HG02981 (cell line): ENCODE measurements around the gene RAB12.
"Not testable (repeated sequence)": the region's sequence is repeated elsewhere in the genome, so short reads cannot be mapped to it uniquely, and the experiment has no call there.

ENCODE experiments used
- ATAC-seq: cut with Tn5 transposase; IDR thresholded peaks from one replicate; pipeline ENCODE4 v1.9.1; 2021; ENCODE audit warnings: mild to moderate bottlenecking, moderate library complexity; ENCODE audit not compliant: unreplicated experiment

The RAB12 gene

GRCh38 chr18:8643326-8643878, 34.2 kb downstream of the RAB12 start:
- no peak for ATAC-seq

DNA sequence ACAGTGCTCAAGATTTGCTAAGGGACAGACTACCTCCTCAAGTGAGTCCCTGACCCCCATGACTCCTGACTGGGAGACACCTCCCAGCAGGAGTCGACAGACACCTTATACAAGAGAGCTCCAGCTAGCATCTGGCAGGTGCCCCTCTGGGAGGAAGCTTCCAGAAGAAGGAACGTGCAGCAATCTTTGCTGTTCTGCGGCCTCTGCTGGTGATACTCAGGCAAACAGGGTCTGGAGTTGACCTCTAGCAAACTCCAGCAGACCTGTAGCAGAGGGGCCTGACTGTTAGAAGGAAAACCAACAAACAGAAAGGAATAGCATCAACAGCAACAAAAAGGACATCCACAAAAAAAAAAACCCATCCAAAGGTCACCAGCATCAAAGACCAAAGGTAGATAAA, 38.1 kb downstream of the RAB12 start:
- not testable (repeated sequence) for ATAC-seq

DNA sequence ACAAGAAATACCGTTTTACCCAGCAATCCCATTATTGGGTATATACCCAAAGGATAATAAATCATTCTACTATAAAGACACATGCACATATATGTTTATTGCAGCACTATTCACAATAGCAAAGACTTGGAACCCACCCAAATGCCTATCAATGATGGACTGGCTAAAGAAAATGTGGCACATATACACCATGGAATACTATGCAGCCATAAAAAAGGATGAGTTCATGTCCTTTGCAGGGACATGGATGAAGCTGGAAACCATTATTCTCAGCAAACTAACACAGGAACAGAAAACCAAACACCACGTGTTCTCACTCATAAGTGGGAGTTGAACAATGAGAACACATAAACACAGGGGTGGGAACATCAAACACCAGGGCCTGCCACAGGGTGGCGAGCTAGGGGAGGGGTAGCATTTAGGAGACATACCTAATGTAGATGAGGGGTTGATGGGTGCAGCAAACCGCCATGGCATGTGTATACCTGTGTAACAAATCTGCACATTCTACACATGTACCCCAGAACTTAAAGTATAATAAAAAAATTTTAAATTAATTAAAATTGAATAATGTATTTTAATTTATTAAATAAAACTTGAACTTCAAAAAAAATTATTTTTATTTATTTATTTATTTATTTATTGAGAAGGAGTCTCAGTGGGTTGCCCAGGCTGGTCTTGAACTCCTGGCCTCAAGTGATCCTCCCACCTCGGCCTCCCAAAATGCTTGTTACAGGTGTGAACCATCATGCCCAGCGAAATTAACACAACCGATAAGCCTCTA, 42.4 kb downstream of the RAB12 start:
- not testable (repeated sequence) for ATAC-seq

DNA sequence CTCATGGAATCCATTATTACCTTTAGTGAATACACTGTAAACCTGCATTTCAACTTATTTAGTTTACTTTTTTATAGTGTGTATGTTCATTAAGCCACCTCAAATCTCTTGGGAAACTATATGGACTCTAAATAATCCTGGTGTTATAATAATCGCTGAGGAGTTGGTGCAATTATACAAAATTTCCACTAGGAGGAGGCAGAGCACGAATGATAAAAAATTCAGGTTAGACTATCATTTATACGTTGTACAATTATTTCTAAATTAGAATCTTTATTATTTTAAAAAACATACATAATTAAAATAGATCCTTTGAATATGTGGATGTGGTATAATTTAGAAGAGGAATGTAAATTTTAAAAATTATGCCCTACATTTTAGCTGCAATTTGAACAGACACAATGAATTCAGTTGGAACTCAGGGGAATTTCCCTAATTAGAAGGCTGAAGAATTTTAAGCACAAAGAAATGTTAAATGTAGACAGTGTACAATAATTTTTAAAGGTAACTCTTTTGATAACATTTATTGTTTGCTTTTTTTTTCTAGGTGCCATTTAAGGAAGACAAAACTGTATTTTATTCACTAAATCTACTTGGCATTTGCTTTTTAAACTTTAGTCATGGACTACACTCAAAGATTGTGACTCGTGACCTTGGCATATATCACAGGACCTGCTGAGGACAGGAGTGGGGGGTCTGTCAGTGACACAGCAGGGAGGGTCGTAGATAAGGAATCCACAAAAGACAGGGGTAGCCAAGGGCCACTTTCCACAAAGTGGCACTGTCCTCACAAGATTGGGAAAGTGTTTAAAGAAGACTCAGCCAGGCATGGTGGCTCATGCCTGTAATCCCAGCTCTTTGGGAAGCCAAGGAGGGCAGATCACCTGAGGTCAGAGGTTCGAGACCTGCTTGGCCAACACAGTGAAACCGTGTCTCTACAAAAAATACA, 45.5 kb downstream of the RAB12 start:
- ATAC-seq: no peak

- ATAC-seq: no peak
Observed at GRCh38 chr18:8656232-8656631, 47.0 kb downstream of the RAB12 start.

- no peak for ATAC-seq
Observed at GRCh38 chr18:8657050-8657820, 48.0 kb downstream of the RAB12 start.

GRCh38 chr18:8657873-8658470, 48.7 kb downstream of the RAB12 start:
- no peak for ATAC-seq

- no peak for ATAC-seq
Observed at GRCh38 chr18:8658858-8659485, 49.7 kb downstream of the RAB12 start.

DNA sequence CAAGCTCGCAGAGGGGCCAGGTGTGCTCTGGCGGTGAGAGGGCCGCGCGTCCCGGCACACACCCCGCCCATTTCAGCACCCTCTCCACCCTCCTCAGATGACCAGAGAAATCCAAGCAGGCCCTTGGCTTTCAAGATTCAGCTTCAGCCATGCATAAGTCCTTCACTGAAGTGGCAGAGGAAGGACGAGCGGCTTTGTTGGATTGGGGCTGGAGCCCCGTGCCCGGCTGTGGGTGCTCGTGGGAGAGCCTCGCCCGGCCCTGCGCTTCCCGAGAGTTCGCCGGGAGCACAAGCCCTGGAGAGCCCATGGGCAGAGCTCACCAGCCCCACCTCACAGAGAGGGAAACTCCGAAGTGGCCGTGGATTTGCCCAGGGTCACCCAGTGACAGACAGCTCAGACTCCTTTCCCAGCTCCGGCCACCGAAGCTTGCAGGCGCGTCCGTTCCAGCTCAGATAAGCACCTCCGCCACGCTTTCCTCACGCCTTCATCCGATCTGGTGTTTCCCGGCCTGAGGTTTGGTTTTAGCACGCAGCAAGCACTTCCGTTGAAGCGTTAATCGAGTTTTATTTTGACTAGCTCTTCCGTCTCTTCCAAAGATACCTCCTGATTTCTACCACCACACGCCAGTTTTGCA, 50.5 kb downstream of the RAB12 start:
- ATAC-seq: no peak

DNA sequence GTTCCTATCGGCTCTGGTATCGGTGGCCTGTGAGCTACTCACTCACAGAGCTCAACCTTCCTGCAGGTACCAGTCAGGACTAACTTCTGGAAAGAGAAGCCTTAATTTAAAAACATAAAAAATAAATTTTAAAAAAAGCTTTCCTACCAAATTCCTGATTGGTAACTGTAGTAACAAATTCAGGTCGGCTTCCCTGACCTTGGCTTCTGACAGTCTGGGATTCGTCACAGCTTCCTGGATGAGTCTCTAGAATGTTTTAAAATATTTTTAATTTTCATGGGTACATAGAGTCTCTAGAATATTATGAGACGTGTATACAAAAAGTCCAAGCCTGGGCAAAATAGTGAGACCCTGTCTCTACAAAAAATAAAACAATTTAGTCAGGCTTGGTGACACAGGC, 51.1 kb downstream of the RAB12 start:
- ATAC-seq: no peak

- ATAC-seq: no peak
Observed at GRCh38 chr18:8661754-8662559, 52.7 kb downstream of the RAB12 start.

DNA sequence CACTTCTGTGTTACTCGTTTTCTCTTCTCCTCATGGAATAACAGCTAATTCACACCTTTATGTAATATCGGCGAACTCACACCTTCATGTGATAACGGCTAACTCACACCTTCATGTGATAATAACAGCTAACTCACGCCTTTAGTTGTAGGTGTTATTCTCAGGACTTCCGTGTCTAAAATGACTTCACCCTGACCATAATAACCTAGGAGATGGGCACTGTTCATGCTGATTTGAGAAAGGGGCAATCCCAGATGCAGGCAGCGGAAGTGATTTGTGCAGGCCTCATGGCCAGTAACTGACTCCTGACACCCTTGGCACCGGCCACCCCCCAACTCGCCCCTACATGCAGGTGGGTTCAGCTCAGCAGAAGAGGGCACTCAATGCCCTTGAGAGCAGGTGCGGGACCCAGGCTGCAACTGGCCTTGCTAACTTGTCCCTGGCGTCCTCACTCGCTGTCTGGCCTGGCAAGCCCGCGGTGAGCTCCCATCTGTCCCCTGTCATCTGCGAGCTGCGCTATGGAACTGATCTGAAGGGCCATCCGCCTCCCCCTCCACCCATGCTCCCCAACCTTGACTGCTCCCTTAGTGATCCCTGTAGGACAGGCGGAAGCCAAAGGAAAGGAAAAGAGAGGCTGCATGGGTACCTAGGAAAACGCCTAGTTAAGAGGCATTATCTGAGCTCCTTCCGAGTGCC, 53.5 kb downstream of the RAB12 start:
- no peak for ATAC-seq

DNA sequence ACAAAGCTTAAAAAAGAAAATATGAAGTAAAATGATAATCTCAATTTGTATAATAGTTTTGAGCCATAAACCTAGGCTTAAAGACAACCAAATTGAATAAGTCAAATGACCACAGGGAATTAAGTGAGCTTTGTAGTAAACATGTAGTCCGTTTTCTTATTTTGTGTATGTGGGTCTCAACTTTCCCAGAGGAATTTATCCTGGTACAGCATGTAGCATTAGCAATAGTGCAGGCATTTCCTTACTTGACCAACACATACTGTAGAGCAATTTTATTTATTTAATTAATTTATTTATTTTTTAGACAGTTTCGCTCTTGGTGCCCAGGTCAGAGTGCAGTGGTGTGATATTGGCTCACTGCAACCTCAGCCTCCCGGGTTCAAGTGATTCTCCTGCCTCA, 58.6 kb downstream of the RAB12 start:
- no peak for ATAC-seq

GRCh38 chr18:8668381-8668780, 59.1 kb downstream of the RAB12 start:
- ATAC-seq: no peak

DNA sequence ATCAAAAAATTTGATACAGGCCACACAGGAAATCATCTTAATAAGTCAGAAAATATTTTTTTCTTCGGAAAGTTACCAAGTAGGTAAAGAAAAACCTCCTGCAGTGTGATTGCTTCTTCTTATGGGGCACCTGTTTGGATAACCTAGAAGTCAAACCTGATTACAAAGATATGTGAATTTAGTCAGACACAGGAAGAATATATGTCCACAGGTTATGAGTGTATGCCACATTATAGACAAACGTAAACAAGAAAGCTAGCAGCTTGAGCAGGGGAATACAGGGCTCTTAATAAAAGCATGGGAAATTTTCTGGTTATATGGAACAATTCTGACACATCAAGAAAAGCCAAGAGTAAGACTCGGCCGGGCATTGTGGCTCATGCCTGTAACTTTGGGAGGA, 60.3 kb downstream of the RAB12 start:
- no peak for ATAC-seq

DNA sequence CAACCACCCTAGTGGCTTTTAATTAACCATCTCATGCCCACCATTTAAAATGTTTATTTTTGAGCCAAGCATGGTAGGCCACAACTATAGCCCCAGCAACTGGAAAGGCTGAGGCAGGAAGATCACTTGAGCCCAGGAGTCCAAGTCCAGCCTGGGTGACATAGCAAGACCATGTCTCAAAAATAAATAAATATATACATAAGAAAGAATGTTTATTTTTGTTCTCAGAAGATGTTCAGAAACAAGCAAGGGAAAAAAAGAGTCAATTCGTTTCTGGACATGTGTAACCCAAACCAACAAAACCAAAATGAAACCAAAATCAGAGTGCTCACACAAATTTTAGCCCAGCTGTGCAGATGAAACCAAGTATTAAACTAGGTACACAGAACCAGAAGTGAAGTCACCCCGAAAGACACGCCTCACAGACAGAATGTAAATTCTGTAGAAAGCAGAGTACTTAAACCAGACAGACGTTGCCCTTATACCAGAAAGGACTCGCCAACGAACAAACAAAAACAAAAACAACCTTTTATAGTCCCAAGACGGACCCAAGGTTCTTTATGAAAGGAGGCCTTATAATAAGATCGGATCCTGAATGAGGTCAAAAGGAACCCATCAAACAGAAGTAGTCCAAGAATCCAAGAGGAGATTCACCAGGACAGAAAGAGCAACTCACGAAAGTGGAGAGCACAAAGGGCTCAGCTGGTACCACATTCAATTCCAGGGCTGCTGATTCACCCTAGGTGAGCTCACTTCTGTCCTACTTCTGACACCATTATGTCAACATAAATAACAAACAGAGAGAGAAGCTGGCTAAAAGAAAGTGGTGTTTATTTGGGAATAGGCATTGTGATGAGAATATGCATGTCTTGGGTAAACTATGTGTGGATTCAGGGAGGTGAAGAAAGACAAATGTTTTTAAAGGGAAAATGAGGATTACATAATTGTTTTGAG, 64.3 kb downstream of the RAB12 start:
- ATAC-seq: peak; percentile 78

DNA sequence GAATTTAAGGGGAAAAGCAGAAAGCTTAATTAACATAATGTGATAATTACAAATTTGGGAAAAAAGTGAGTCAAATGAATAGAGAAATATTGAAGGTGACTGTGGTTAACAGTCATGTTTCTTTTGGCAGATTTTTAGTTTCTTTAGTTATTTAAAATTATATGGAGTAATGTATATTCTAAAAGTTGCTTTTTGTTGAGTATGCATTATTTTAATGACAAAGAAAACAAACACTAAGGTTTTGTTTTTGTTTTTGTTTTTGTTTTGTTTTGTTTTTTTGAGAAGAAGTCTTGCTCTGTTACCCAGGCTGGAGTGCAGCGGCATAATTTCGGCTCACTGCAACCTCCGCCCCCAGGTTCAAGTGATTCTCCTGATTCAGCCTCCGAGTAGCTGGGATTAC, 65.8 kb downstream of the RAB12 start:
- ATAC-seq: no peak
